K562 (cell line): ENCODE data around the gene ZNF665. TPM values are rescaled to one million over a fixed set of nuclear protein-coding genes. Genes with fewer than 3 reads are reported as not detected.

ENCODE experiments used
- DIDO1 ChIP-seq: fragments of 450-650 bp; IDR thresholded peaks from 2 replicates; pipeline ENCODE4 v1.6.1; 2016; ENCODE audit warnings: low read depth, missing biosample characterization, missing genetic modification characterization
- ETS1 ChIP-seq: conservative IDR thresholded peaks from 2 replicates; pipeline ENCODE4 v1.6.1; 2011; ENCODE audit warnings: low read depth, mild to moderate bottlenecking, low read length; ENCODE audit not compliant: control insufficient read depth
- ILK ChIP-seq: fragments of 450-650 bp; IDR thresholded peaks from 2 replicates; pipeline ENCODE4 v1.6.1; 2016; ENCODE audit warnings: missing genetic modification characterization, low read depth, mild to moderate bottlenecking, missing compliant biosample characterization, moderate library complexity, borderline replicate concordance
- KLF13 ChIP-seq: fragments of 450-650 bp; IDR thresholded peaks from 2 replicates; pipeline ENCODE4 v1.6.1; 2016; ENCODE audit warnings: missing genetic modification characterization, low read depth, mild to moderate bottlenecking, missing compliant biosample characterization, moderate library complexity, borderline replicate concordance
- NONO ChIP-seq, 2 experiments: fragments of 200-400 bp in 1 of 2; fragments of 450-650 bp in 1 of 2; formaldehyde crosslinking in 1 of 2; IDR thresholded peaks; 2 replicates each; pipeline ENCODE4 v1.6.1; 2017; ENCODE audit warnings: low read depth in 2 of 2, mild to moderate bottlenecking in 2 of 2, moderate library complexity in 2 of 2, low read length in 1 of 2
- RBFOX2 ChIP-seq: fragments of 200-400 bp; formaldehyde crosslinking; IDR thresholded peaks from 2 replicates; pipeline ENCODE4 v1.6.1; 2017; ENCODE audit warnings: low read depth, mild to moderate bottlenecking, low read length, moderate library complexity
- ZNF449 ChIP-seq: fragments of 250-450 bp; sonication (Bioruptor Pico); IDR thresholded peaks from 2 replicates; pipeline ENCODE4 v1.8.0; 2022; ENCODE audit warnings: moderate library complexity, mild to moderate bottlenecking, inconsistent platforms
- ZNF707 ChIP-seq: fragments of 250-450 bp; sonication (Bioruptor Pico); conservative IDR thresholded peaks from 2 replicates; pipeline ENCODE4 v1.8.0; 2022; ENCODE audit warnings: inconsistent platforms, mild to moderate bottlenecking, moderate library complexity
- polyA plus RNA-seq, 8 experiments: library from polyadenylated mRNA; depleted of rRNA in 4 of 8; stranded (reverse) in 5 of 8; unstranded in 3 of 8; fragments of >200 nt; fragmentation: Nextera tagmentation in 2 of 8; fragmentation: Illumina TruSeq in 1 of 8; extraction: Ambion mirVana in 2 of 8; extraction: Trizol in 1 of 8; gene quantifications; 2 replicates each; pipeline versions ENCODE4 v1.2.1 to v1.2.3, GENCODE V29; 2011 to 2014; ENCODE audit warnings: inconsistent platforms in 1 of 8, missing spikeins in 1 of 8
- total RNA-seq, 7 experiments: library from RNA; depleted of rRNA in 6 of 7; stranded (reverse); fragments of >200 nt in 6 of 7; fragmentation: Illumina TruSeq in 2 of 7; extraction: Trizol in 2 of 7; gene quantifications; 2 replicates each; pipeline versions ENCODE4 v1.2.1 to v1.2.3, GENCODE V29; 2011 to 2021; ENCODE audit warnings: low replicate concordance in 1 of 7
- TF ChIP-seq, protein P1 (sequence below): fragments of 450-650 bp; IDR thresholded peaks from 2 replicates; pipeline ENCODE4 v1.6.1; 2016; ENCODE audit warnings: mild to moderate bottlenecking, moderate library complexity

The ZNF665 gene
- total and polyA plus RNA-seq, 9 of the 15 experiments (the other 6 are each of a cell fraction or from before 2014, with no cell fraction given): 1.9 to 7.6 (median 2.8) TPM

DNA sequence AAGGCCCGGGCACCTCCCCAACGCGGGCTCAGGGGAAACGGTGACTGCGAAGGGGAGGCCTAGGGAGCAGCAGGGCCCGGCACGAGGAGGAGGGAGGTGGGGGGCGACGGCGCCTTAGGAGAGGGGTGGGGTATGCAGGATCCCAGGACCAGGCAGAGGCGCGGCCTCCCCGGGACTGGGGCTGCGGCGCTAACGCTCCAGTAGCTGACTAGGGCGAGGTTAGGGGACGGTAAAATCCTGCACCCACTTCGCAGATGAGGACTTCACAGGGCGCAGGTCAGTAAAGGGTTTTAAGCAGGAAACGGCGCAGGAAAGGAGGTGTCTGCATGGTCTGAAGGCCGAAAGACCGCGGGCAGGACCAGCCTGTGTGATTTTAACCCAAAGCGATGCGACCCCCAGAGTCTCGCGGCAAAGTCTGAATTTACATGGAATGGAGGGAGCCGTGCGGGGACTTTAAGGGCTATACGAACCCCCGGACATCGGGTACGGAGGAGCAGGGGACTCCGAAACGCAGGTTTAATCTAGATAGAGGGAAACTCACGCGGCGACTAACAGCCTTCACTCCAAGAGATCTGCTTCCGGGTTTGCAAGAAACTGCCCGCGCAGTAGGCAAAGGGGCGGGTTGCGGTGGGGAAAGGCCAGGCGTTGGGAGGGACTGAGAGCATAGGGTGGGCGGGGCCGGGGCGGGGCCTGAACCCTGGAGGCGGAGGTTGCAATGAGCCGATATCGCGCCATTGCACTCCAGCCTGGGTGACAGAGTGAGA is at the start of gene ZNF665 (continued):
- TF ChIP-seq ZNF449 (no peak), ILK (tag) (no peak), KLF13 (no peak), ZNF707 (CRISPR knock-in tag) (no peak), RBFOX2 (peak; percentile 71), DIDO1 (tag) (no peak), NONO (IDR thresholded peaks at IDR 0.05; ENCODE audit: low read depth in 2 of 2, low read length in 1 of 2) (no peak), ETS1 (0 out of 2 replicates have a peak, but pooled peaks have one; percentile 53)
- TF ChIP-seq, protein P1, sequence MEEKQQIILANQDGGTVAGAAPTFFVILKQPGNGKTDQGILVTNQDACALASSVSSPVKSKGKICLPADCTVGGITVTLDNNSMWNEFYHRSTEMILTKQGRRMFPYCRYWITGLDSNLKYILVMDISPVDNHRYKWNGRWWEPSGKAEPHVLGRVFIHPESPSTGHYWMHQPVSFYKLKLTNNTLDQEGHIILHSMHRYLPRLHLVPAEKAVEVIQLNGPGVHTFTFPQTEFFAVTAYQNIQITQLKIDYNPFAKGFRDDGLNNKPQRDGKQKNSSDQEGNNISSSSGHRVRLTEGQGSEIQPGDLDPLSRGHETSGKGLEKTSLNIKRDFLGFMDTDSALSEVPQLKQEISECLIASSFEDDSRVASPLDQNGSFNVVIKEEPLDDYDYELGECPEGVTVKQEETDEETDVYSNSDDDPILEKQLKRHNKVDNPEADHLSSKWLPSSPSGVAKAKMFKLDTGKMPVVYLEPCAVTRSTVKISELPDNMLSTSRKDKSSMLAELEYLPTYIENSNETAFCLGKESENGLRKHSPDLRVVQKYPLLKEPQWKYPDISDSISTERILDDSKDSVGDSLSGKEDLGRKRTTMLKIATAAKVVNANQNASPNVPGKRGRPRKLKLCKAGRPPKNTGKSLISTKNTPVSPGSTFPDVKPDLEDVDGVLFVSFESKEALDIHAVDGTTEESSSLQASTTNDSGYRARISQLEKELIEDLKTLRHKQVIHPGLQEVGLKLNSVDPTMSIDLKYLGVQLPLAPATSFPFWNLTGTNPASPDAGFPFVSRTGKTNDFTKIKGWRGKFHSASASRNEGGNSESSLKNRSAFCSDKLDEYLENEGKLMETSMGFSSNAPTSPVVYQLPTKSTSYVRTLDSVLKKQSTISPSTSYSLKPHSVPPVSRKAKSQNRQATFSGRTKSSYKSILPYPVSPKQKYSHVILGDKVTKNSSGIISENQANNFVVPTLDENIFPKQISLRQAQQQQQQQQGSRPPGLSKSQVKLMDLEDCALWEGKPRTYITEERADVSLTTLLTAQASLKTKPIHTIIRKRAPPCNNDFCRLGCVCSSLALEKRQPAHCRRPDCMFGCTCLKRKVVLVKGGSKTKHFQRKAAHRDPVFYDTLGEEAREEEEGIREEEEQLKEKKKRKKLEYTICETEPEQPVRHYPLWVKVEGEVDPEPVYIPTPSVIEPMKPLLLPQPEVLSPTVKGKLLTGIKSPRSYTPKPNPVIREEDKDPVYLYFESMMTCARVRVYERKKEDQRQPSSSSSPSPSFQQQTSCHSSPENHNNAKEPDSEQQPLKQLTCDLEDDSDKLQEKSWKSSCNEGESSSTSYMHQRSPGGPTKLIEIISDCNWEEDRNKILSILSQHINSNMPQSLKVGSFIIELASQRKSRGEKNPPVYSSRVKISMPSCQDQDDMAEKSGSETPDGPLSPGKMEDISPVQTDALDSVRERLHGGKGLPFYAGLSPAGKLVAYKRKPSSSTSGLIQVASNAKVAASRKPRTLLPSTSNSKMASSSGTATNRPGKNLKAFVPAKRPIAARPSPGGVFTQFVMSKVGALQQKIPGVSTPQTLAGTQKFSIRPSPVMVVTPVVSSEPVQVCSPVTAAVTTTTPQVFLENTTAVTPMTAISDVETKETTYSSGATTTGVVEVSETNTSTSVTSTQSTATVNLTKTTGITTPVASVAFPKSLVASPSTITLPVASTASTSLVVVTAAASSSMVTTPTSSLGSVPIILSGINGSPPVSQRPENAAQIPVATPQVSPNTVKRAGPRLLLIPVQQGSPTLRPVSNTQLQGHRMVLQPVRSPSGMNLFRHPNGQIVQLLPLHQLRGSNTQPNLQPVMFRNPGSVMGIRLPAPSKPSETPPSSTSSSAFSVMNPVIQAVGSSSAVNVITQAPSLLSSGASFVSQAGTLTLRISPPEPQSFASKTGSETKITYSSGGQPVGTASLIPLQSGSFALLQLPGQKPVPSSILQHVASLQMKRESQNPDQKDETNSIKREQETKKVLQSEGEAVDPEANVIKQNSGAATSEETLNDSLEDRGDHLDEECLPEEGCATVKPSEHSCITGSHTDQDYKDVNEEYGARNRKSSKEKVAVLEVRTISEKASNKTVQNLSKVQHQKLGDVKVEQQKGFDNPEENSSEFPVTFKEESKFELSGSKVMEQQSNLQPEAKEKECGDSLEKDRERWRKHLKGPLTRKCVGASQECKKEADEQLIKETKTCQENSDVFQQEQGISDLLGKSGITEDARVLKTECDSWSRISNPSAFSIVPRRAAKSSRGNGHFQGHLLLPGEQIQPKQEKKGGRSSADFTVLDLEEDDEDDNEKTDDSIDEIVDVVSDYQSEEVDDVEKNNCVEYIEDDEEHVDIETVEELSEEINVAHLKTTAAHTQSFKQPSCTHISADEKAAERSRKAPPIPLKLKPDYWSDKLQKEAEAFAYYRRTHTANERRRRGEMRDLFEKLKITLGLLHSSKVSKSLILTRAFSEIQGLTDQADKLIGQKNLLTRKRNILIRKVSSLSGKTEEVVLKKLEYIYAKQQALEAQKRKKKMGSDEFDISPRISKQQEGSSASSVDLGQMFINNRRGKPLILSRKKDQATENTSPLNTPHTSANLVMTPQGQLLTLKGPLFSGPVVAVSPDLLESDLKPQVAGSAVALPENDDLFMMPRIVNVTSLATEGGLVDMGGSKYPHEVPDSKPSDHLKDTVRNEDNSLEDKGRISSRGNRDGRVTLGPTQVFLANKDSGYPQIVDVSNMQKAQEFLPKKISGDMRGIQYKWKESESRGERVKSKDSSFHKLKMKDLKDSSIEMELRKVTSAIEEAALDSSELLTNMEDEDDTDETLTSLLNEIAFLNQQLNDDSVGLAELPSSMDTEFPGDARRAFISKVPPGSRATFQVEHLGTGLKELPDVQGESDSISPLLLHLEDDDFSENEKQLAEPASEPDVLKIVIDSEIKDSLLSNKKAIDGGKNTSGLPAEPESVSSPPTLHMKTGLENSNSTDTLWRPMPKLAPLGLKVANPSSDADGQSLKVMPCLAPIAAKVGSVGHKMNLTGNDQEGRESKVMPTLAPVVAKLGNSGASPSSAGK: peak; percentile 64
